K562 (cell line): ENCODE measurements around the gene MFNG. TPM values are rescaled to one million over a fixed set of nuclear protein-coding genes. Genes with fewer than 3 reads are reported as not detected.

Experiments
- ATAC-seq: fragments of 200-7000 bp; cut with Tn5 transposase; 3 replicates; pipeline ENCODE4 v1.9.1; 2020; ENCODE audit warnings: moderate library complexity
- BruUV-seq: library from RNA; stranded (reverse); fragments of 400-500 nt; replicated peaks from 2 replicates; lab custom pipeline; 2021; lab: Mats Ljungman, UMichigan
- CTCF ChIA-PET: fragments of 300-600 bp; formaldehyde crosslinking; extraction: SDS; loops from one replicate; lab custom pipeline; 2021; ENCODE audit warnings: low intra/inter-chr PET ratio; lab: Yijun Ruan, JAX
- POLR2A ChIA-PET: fragments of 300-600, 350-650 bp; sonication (Branson Sonifier 250); formaldehyde crosslinking; extraction: SDS; loops from one replicate; lab custom pipeline; 2021; ENCODE audit warnings: antibody characterized with exemption, inconsistent platforms; lab: Yijun Ruan, JAX
- DNase-seq, 4 experiments: peaks; one replicate each; pipeline versions ENCODE4 v3.0.0 to v3.0.0-alpha.2; 2011 to 2018; ENCODE audit warnings: low spot score in 3 of 4, mixed read lengths in 3 of 4; ENCODE audit errors: extremely low read depth in 1 of 4
- FAIRE-seq: peaks from 2 replicates; lab custom pipeline; 2011; peaks lifted over from hg19 to GRCh38; lab: Jason Lieb, UNC
- H2AFZ ChIP-seq: 2 replicates; pipeline ENCODE4 v1.6.0; 2011; ENCODE audit warnings: low read depth, low read length, control low read depth, inconsistent platforms
- H3K27ac ChIP-seq: fragments of 200-600 bp; 3 replicates; pipeline ENCODE4 v1.8.0; 2011; ENCODE audit warnings: low read depth, mild to moderate bottlenecking, control low read depth, inconsistent platforms, low read length, moderate library complexity, mixed read lengths; ENCODE audit errors: extremely low read depth
- H3K27me3 ChIP-seq, 2 experiments: fragments of 300-600 bp in 1 of 2; 2 replicates in 1 of 2; 3 replicates in 1 of 2; pipeline versions ENCODE4 v1.6.0 to v1.8.0; 2011; ENCODE audit warnings: inconsistent platforms in 2 of 2, low read length in 2 of 2, mild to moderate bottlenecking in 1 of 2, mixed read lengths in 1 of 2, moderate library complexity in 1 of 2; ENCODE audit not compliant: control insufficient read depth in 2 of 2, insufficient read depth in 2 of 2
- H3K36me3 ChIP-seq: fragments of 300-600 bp; 3 replicates; pipeline ENCODE4 v1.8.0; 2011; ENCODE audit warnings: mild to moderate bottlenecking, low read length, inconsistent platforms; ENCODE audit not compliant: control insufficient read depth, insufficient read depth
- H3K4me1 ChIP-seq, 2 experiments: fragments of 200-600 bp in 1 of 2; replicated peaks in 1 of 2; 2 replicates in 1 of 2; 3 replicates in 1 of 2; pipeline versions ENCODE4 v1.5.1 to v1.8.0; 2011; ENCODE audit warnings: inconsistent platforms in 2 of 2, low read length in 2 of 2, mild to moderate bottlenecking in 1 of 2, mixed read lengths in 1 of 2, moderate library complexity in 1 of 2; ENCODE audit not compliant: control insufficient read depth in 2 of 2, insufficient read depth in 2 of 2
- H3K4me2 ChIP-seq: 2 replicates; pipeline ENCODE4 v1.6.1; 2011; ENCODE audit warnings: low read length, control low read depth, inconsistent platforms, mixed read lengths; ENCODE audit not compliant: insufficient read depth
- H3K4me3 ChIP-seq: fragments of 200-600 bp; sonication (generic), shearing (Covaris generic); 2 replicates; pipeline ENCODE4 v1.5.1; 2016; ENCODE audit warnings: control low read depth, inconsistent platforms
- H3K79me2 ChIP-seq: fragments of 200-600 bp; 3 replicates; pipeline ENCODE4 v1.8.0; 2011; ENCODE audit warnings: low read length, inconsistent platforms; ENCODE audit not compliant: control insufficient read depth, insufficient read depth
- H3K9ac ChIP-seq, 2 experiments: 2 replicates each; pipeline versions ENCODE4 v1.6.0 to v1.6.1; 2011; ENCODE audit warnings: low read depth in 2 of 2, low read length in 2 of 2, control low read depth in 1 of 2, inconsistent platforms in 1 of 2, mild to moderate bottlenecking in 1 of 2, mixed read lengths in 1 of 2; ENCODE audit not compliant: insufficient read depth in 1 of 2
- H3K9me1 ChIP-seq: one replicate; pipeline ENCODE4 v1.6.0; 2011; ENCODE audit warnings: inconsistent platforms, mild to moderate bottlenecking, low read length, moderate library complexity; ENCODE audit not compliant: control insufficient read depth, insufficient read depth
- H3K9me3 ChIP-seq: replicated peaks from 2 replicates; pipeline ENCODE4 v1.5.1; 2011; ENCODE audit warnings: low read depth, low read length, inconsistent platforms; ENCODE audit not compliant: control insufficient read depth, insufficient read depth
- H4K20me1 ChIP-seq: replicated peaks from 2 replicates; pipeline ENCODE4 v1.6.1; 2011; ENCODE audit warnings: low read length, inconsistent platforms, mixed read lengths; ENCODE audit not compliant: control insufficient read depth, insufficient read depth
- CHD4 ChIP-seq: fragments of 200-600 bp; sonication (generic); IDR thresholded peaks from 3 replicates; pipeline ENCODE4 v1.6.1; 2012; ENCODE audit warnings: low read depth, mild to moderate bottlenecking, mixed read lengths, low read length, inconsistent platforms; ENCODE audit not compliant: insufficient read depth, insufficient replicate concordance, poor library complexity, severe bottlenecking
- EZH2 ChIP-seq: IDR thresholded peaks from 2 replicates; pipeline ENCODE4 v1.6.1; 2012; ENCODE audit warnings: low read depth, mild to moderate bottlenecking, inconsistent platforms, low read length, borderline replicate concordance
- FOSL1 ChIP-seq: fragments of 200-800 bp; sonication (Bioruptor generic); conservative IDR thresholded peaks from 2 replicates; pipeline ENCODE4 v1.6.1; 2016; ENCODE audit warnings: missing genetic modification characterization, missing compliant biosample characterization
- MAFK ChIP-seq: IDR thresholded peaks from 2 replicates; pipeline ENCODE4 v1.6.1; 2011; ENCODE audit warnings: low read length, improper control_type of control experiment
- NFE2L1 ChIP-seq: fragments of 450-650 bp; IDR thresholded peaks from 2 replicates; pipeline ENCODE4 v1.6.1; 2016; ENCODE audit warnings: missing genetic modification characterization, low read depth, mild to moderate bottlenecking, missing compliant biosample characterization, moderate library complexity, borderline replicate concordance
- RBM25 ChIP-seq: fragments of 200-400 bp; formaldehyde crosslinking; IDR thresholded peaks from 2 replicates; pipeline ENCODE4 v1.6.1; 2018; ENCODE audit warnings: low read length, low read depth, moderate library complexity; ENCODE audit not compliant: severe bottlenecking
- SIN3B ChIP-seq: fragments of 450-650 bp; IDR thresholded peaks from 2 replicates; pipeline ENCODE4 v1.6.1; 2017; ENCODE audit warnings: low read depth, mild to moderate bottlenecking, moderate library complexity
- WGBS: fragments of 100-300 bp; shearing (Covaris generic); methylation state at CpG from one replicate; pipeline ENCODE4 v1.1.6; 2016; ENCODE audit warnings: low coverage, mixed read lengths; ENCODE audit not compliant: insufficient coverage; ENCODE audit errors: missing lambda C conversion rate; 5-methylcytosine and 5-hydroxymethylcytosine counted together
- in situ Hi-C: fragments of 300-500 bp; cut with MboI; formaldehyde crosslinking; loops from 4 replicates; pipeline ENCODE4 v1.15.0; 2018; ENCODE audit warnings: inconsistent platforms, mixed read lengths
- intact Hi-C: fragments of 100-400 bp; cut with micrococcal nuclease; formaldehyde crosslinking; loops from 2 replicates; pipeline ENCODE4 v1.14.2; 2022
- polyA plus RNA-seq, 8 experiments: library from polyadenylated mRNA; depleted of rRNA in 4 of 8; stranded (reverse) in 5 of 8; unstranded in 3 of 8; fragments of >200 nt; fragmentation: Nextera tagmentation in 2 of 8; fragmentation: Illumina TruSeq in 1 of 8; extraction: Ambion mirVana in 2 of 8; extraction: Trizol in 1 of 8; gene quantifications; 2 replicates each; pipeline versions ENCODE4 v1.2.1 to v1.2.3, GENCODE V29; 2011 to 2014; ENCODE audit warnings: inconsistent platforms in 1 of 8, missing spikeins in 1 of 8
- total RNA-seq, 7 experiments: library from RNA; depleted of rRNA in 6 of 7; stranded (reverse); fragments of >200 nt in 6 of 7; fragmentation: Illumina TruSeq in 2 of 7; extraction: Trizol in 2 of 7; gene quantifications; 2 replicates each; pipeline versions ENCODE4 v1.2.1 to v1.2.3, GENCODE V29; 2011 to 2021; ENCODE audit warnings: low replicate concordance in 1 of 7

MFNG gene
- total and polyA plus RNA-seq, 9 of the 15 experiments (the other 6 are each of a cell fraction or from before 2014, with no cell fraction given), result 0.13 to 0.73 (median 0.38) TPM; not detected in 4

GRCh38 chr22:37454857-37455686 lies 31.1 kb downstream of the MFNG start (continued):
- peak; percentile 54 for TF ChIP-seq FOSL1 (tag)
- peak; percentile 21 for TF ChIP-seq CHD4
- peak; percentile 68; the same call in 1 of the 2 replicates for TF ChIP-seq MAFK
- TF ChIP-seq NFE2L1 (tag), result peak; percentile 46; the same call in 1 of the 2 replicates

DNA sequence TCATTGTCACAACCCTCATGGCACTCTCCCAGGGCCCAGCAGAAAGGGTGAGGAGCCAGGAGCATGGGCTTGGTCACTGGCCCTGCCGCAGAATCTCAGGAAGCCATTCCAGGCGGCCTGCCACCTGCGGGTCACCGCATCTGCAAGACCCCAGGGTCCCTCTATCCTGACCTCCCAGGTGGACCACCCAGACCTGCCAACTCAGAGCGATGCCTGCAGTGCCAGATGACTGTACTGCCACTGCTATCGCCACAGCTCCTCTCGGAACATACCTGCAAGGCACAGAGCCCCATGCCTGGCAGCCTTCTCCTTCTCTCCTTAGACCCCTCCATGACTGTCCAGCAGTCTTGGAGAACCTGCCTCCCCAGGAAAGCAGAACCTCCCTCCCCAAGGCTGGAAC lies 32.5 kb downstream of the MFNG start:
- ChIA-PET POLR2A (no interaction called here), CTCF (no interaction called here)
- FAIRE-seq (no peak), ATAC-seq (no peak), DNase-seq (no peak)
- H2AFZ ChIP-seq, result no peak overlapping the region
- H4K20me1 ChIP-seq, result peaks cover 8% of the 10 kb centered on the region; the same call in 1 of the 2 replicates
- H3K27ac ChIP-seq, result no peak overlapping the region
- peaks cover 0 to 33% of the 10 kb centered on the region in 2 experiments; a peak in 3 of 5 replicates for H3K27me3 ChIP-seq
- no peaks in the 10 kb centered on the region for H3K9me3 ChIP-seq
- H3K9me1 ChIP-seq, result no peaks in the 10 kb centered on the region
- H3K79me2 ChIP-seq, result no peaks in the 10 kb centered on the region
- H3K36me3 ChIP-seq, result no peaks in the 10 kb centered on the region
- no peak overlapping the region for H3K9ac ChIP-seq
- 16% methylated on average over 7 of the region's 7 CpGs for WGBS
- H3K4me2 ChIP-seq, result no peak overlapping the region
- peaks cover 8 to 17% of the 10 kb centered on the region in 2 experiments; a peak in 3 of 5 replicates for H3K4me1 ChIP-seq
- TF ChIP-seq RBM25, result no peak
- TF ChIP-seq SIN3B, result no peak
- no peak for TF ChIP-seq EZH2
- H3K4me3 ChIP-seq, result no peak overlapping the region
- in situ Hi-C loops (no loop called here), intact Hi-C loops (no loop called here)
- BruUV-seq, result no TSS peak
